Smooth muscle cell of bladder (primary cell): ENCODE results near the gene SNX33. TPM values are rescaled to one million over a fixed set of nuclear protein-coding genes. Genes with fewer than 3 reads are reported as not detected.

Experiments
- total RNA-seq: library from RNA; depleted of rRNA; stranded (reverse); fragments of >200 nt; gene quantifications from 2 replicates; pipeline ENCODE4 v1.2.3, GENCODE V29; 2014

Gene SNX33, protein sequence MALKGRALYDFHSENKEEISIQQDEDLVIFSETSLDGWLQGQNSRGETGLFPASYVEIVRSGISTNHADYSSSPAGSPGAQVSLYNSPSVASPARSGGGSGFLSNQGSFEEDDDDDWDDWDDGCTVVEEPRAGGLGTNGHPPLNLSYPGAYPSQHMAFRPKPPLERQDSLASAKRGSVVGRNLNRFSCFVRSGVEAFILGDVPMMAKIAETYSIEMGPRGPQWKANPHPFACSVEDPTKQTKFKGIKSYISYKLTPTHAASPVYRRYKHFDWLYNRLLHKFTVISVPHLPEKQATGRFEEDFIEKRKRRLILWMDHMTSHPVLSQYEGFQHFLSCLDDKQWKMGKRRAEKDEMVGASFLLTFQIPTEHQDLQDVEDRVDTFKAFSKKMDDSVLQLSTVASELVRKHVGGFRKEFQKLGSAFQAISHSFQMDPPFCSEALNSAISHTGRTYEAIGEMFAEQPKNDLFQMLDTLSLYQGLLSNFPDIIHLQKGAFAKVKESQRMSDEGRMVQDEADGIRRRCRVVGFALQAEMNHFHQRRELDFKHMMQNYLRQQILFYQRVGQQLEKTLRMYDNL
- total RNA-seq = 13.5 and 22.5 TPM in 2 replicates

GRCh38 chr15:75647370-75648155, at the start of gene SNX33:
Gene SNX33, plus strand, starts transcription at chr15:75647912. Its CDS starts 1,191 bp downstream, at chr15:75649103.

GRCh38 chr15:75625542-75626347, 22.0 kb upstream of the SNX33 start, which contains the start of gene SNUPN:
Gene SNUPN, minus strand, starts transcription at chr15:75625725. Its CDS starts 4,674 bp downstream, at chr15:75621051.

GRCh38 chr15:75639709-75640482, 7.8 kb upstream of the SNX33 start, which contains the start of gene IMP3:
Gene IMP3, minus strand, starts transcription at chr15:75640224. Its CDS starts 56 bp downstream, at chr15:75640168.

Other genes with a start within 250 kb of the SNX33 start
- 16.4 and 18.3 TPM in 2 replicates for gene SIN3A, start 196.2 kb upstream of the SNX33 start, total RNA-seq
- 18.3 and 21.4 TPM in 2 replicates for gene PTPN9, start 68.6 kb upstream of the SNX33 start, total RNA-seq
- gene SNUPN, start 22.2 kb upstream of the SNX33 start, total RNA-seq = 33.4 and 43.4 TPM in 2 replicates
- gene IMP3, start 7.7 kb upstream of the SNX33 start, total RNA-seq = 40.8 and 75.5 TPM in 2 replicates
- 11.0 and 15.3 TPM in 2 replicates for gene CSPG4, start 64.9 kb downstream of the SNX33 start, total RNA-seq
- 34.4 and 46.6 TPM in 2 replicates for gene UBE2Q2, start 195.5 kb downstream of the SNX33 start, total RNA-seq